Hepatocyte (in vitro differentiated cells): ENCODE data around the gene SAMMSON.

ENCODE experiments used
- CTCF ChIP-seq: fragments of 200-600 bp; sonication (generic); IDR thresholded peaks from 2 replicates; pipeline ENCODE4 v1.5.1; 2016; ENCODE audit warnings: antibody characterized with exemption, mild to moderate bottlenecking; ENCODE audit not compliant: poor library complexity
- EZH2 ChIP-seq: fragments of 200-600 bp; sonication (generic); IDR thresholded peaks from 2 replicates; pipeline ENCODE4 v1.6.1; 2016; ENCODE audit warnings: antibody characterized with exemption, mild to moderate bottlenecking, borderline replicate concordance
- EZH2phosphoT487 ChIP-seq: fragments of 200-600 bp; sonication (generic); IDR thresholded peaks from one replicate; pipeline ENCODE4 v1.6.1; 2018; ENCODE audit warnings: antibody characterized with exemption, mild to moderate bottlenecking, low read depth, moderate library complexity; ENCODE audit not compliant: unreplicated experiment, severe bottlenecking

DNA sequence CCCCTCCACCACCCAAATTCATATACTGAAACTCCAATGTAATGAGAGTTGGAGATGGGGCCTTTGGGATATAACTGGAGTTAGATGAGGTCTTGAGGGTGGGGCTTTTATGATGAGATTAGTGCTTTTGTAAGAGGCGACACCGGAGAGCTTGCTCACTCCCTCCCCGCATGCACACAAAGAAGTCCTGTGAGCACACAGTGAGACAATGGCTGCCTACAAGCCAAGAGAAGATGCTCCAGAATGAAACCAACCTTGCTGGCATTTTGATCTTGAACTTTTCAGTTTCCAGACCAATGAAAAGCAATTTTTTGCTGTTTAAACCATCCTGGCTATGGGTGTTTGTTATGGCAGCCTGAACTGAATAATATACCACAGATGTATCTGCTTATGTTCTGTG is 109.0 kb downstream of the SAMMSON start:
- TF ChIP-seq CTCF (no peak), EZH2phosphoT487 (no peak), EZH2 (no peak)
